ENCODE measurements around the gene SEMA3E.

Gene SEMA3E

DNA sequence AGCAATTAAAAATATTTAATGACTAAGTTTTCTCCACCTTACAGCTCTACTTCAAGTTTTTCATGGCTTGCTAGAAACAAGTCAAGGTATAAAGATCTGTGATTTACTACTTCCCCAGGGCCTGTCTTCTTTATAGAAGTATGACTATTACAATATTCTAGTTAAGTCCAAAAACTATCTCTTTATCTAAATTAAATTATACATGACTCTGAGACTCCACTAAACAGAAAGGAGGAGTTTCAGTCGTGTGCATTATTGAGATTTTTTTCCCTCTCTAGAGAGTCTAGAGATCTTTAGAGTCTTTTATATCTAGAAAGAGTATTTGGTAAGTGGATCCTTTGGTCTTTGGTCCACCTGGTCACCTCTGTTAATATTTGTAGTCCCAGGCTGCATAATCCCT is 100.7 kb downstream of the SEMA3E start:
- Histone ChIP-seq H3K18ac (ENCODE audit: low read length) (no peak overlapping the region), H3K79me2 (ENCODE audit: control insufficient read depth, insufficient read depth, low read length, poor library complexity) (no peaks in the 10 kb centered on the region), H3K79me1 (ENCODE audit: low read length) (no peaks in the 10 kb centered on the region), H3K4me2 (ENCODE audit: low read length) (no peak overlapping the region), H3K4me3 (ENCODE audit: low read depth, low read length) (no peak overlapping the region), H4K8ac (ENCODE audit: low read depth, low read length) (no peak overlapping the region), H4K12ac (ENCODE audit: low read depth, low read length) (no peak overlapping the region), H3K36me3 (ENCODE audit: control insufficient read depth in 1 of 2, insufficient read depth in 2 of 2, low read length in 2 of 2) (no peaks in the 10 kb centered on the region), H3K9ac (ENCODE audit: low read length) (no peak overlapping the region), H3K14ac (ENCODE audit: low read length) (no peak overlapping the region), H3K9me3 (ENCODE audit: insufficient read depth, low read depth, low read length) (no peaks in the 10 kb centered on the region), H2AK5ac (ENCODE audit: low read length) (no peak overlapping the region), H3K27ac (ENCODE audit: low read depth, low read length) (no peak overlapping the region), H4K91ac (ENCODE audit: low read depth, low read length) (no peak overlapping the region), H3K23ac (ENCODE audit: low read length) (no peak overlapping the region), H3K4ac (ENCODE audit: low read depth, low read length) (no peak overlapping the region), H2BK12ac (ENCODE audit: low read length) (no peak overlapping the region), H2AFZ (ENCODE audit: insufficient read depth, low read length, poor library complexity) (no peak overlapping the region), H2BK5ac (ENCODE audit: low read depth, low read length, poor library complexity) (no peak overlapping the region), H2BK120ac (ENCODE audit: insufficient read depth, low read length, poor library complexity) (no peak overlapping the region), H3K27me3 (ENCODE audit: insufficient read depth, low read length) (no peaks in the 10 kb centered on the region), H3K4me1 (ENCODE audit: control insufficient read depth in 1 of 2, insufficient read depth in 2 of 2, low read length in 2 of 2) (no peaks in the 10 kb centered on the region)
- WGBS (ENCODE audit: extremely low coverage, insufficient coverage, insufficient read length), result no CpG with 5 or more reads among the region's 1 CpG
- no peak for DNase-seq

DNA sequence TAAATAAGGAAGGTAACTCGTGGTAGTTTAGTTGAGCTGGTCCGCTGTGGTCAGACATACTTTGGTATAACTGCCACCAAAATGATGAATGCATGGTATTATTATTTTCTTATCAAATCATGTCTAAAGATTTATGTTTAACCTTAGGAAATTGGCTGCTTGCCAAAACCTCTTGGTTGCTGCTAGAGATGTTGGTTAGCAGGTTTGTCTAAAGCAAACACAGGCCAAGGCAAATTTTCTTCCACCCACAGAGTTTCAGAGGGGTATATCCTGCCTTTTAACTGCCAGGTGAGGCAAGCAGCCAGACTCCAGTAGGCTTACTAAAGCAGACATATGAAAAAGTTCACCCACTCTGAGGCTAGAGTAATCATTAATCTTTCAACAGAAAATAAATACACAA is 101.4 kb downstream of the SEMA3E start:
- Histone ChIP-seq H3K79me1 (ENCODE audit: low read length) (no peaks in the 10 kb centered on the region), H3K4me2 (ENCODE audit: low read length) (no peak overlapping the region), H3K9ac (ENCODE audit: low read length) (no peak overlapping the region), H3K4ac (ENCODE audit: low read depth, low read length) (no peak overlapping the region), H3K9me3 (ENCODE audit: insufficient read depth, low read depth, low read length) (no peaks in the 10 kb centered on the region), H4K8ac (ENCODE audit: low read depth, low read length) (no peak overlapping the region), H3K27me3 (ENCODE audit: insufficient read depth, low read length) (no peaks in the 10 kb centered on the region), H4K12ac (ENCODE audit: low read depth, low read length) (no peak overlapping the region), H3K4me3 (ENCODE audit: low read depth, low read length) (no peak overlapping the region), H3K18ac (ENCODE audit: low read length) (no peak overlapping the region), H3K79me2 (ENCODE audit: control insufficient read depth, insufficient read depth, low read length, poor library complexity) (no peaks in the 10 kb centered on the region), H2BK12ac (ENCODE audit: low read length) (no peak overlapping the region), H3K27ac (ENCODE audit: low read depth, low read length) (no peak overlapping the region), H3K36me3 (ENCODE audit: control insufficient read depth in 1 of 2, insufficient read depth in 2 of 2, low read length in 2 of 2) (no peaks in the 10 kb centered on the region), H4K91ac (ENCODE audit: low read depth, low read length) (no peak overlapping the region), H3K4me1 (ENCODE audit: control insufficient read depth in 1 of 2, insufficient read depth in 2 of 2, low read length in 2 of 2) (no peaks in the 10 kb centered on the region), H2BK120ac (ENCODE audit: insufficient read depth, low read length, poor library complexity) (no peak overlapping the region), H3K14ac (ENCODE audit: low read length) (no peak overlapping the region), H2BK5ac (ENCODE audit: low read depth, low read length, poor library complexity) (no peak overlapping the region), H2AFZ (ENCODE audit: insufficient read depth, low read length, poor library complexity) (no peak overlapping the region), H3K23ac (ENCODE audit: low read length) (no peak overlapping the region), H2AK5ac (ENCODE audit: low read length) (no peak overlapping the region)
- DNase-seq, result no peak
- no CpG with 5 or more reads among the region's 2 CpGs for WGBS (ENCODE audit: extremely low coverage, insufficient coverage, insufficient read length)

DNA sequence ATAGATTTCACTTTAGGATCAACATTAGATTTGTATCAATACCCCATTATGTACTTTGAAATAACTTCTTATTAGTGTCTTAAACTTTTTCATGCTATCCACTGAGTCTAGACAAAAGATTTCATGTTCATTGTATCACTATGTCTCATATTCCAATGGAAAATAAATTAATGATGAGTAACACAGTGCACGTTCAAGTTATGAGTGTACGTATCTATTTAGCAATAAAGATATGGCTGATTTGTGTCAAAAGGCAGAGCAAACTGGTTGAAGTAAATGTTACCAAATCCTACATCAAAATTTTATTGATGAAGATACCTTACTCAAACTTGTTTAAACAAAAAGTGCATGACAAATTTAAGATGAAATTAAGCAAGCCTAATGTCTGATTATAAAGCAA is 102.4 kb downstream of the SEMA3E start:
- Histone ChIP-seq H3K4me3 (ENCODE audit: low read depth, low read length) (no peak overlapping the region), H4K8ac (ENCODE audit: low read depth, low read length) (no peak overlapping the region), H3K4ac (ENCODE audit: low read depth, low read length) (no peak overlapping the region), H2BK120ac (ENCODE audit: insufficient read depth, low read length, poor library complexity) (no peak overlapping the region), H3K9me3 (ENCODE audit: insufficient read depth, low read depth, low read length) (no peaks in the 10 kb centered on the region), H2BK12ac (ENCODE audit: low read length) (no peak overlapping the region), H3K23ac (ENCODE audit: low read length) (no peak overlapping the region), H3K79me1 (ENCODE audit: low read length) (no peaks in the 10 kb centered on the region), H3K27ac (ENCODE audit: low read depth, low read length) (no peak overlapping the region), H2AFZ (ENCODE audit: insufficient read depth, low read length, poor library complexity) (no peak overlapping the region), H3K4me1 (ENCODE audit: control insufficient read depth in 1 of 2, insufficient read depth in 2 of 2, low read length in 2 of 2) (no peaks in the 10 kb centered on the region), H3K36me3 (ENCODE audit: control insufficient read depth in 1 of 2, insufficient read depth in 2 of 2, low read length in 2 of 2) (no peaks in the 10 kb centered on the region), H2BK5ac (ENCODE audit: low read depth, low read length, poor library complexity) (no peak overlapping the region), H2AK5ac (ENCODE audit: low read length) (no peak overlapping the region), H3K9ac (ENCODE audit: low read length) (no peak overlapping the region), H3K27me3 (ENCODE audit: insufficient read depth, low read length) (no peaks in the 10 kb centered on the region), H3K14ac (ENCODE audit: low read length) (no peak overlapping the region), H4K12ac (ENCODE audit: low read depth, low read length) (no peak overlapping the region), H4K91ac (ENCODE audit: low read depth, low read length) (no peak overlapping the region), H3K18ac (ENCODE audit: low read length) (no peak overlapping the region), H3K79me2 (ENCODE audit: control insufficient read depth, insufficient read depth, low read length, poor library complexity) (no peaks in the 10 kb centered on the region), H3K4me2 (ENCODE audit: low read length) (no peak overlapping the region)
- WGBS (ENCODE audit: extremely low coverage, insufficient coverage, insufficient read length), result no CpG with 5 or more reads among the region's 2 CpGs
- DNase-seq, result peak in 1 of 2 donors; percentile 48

DNA sequence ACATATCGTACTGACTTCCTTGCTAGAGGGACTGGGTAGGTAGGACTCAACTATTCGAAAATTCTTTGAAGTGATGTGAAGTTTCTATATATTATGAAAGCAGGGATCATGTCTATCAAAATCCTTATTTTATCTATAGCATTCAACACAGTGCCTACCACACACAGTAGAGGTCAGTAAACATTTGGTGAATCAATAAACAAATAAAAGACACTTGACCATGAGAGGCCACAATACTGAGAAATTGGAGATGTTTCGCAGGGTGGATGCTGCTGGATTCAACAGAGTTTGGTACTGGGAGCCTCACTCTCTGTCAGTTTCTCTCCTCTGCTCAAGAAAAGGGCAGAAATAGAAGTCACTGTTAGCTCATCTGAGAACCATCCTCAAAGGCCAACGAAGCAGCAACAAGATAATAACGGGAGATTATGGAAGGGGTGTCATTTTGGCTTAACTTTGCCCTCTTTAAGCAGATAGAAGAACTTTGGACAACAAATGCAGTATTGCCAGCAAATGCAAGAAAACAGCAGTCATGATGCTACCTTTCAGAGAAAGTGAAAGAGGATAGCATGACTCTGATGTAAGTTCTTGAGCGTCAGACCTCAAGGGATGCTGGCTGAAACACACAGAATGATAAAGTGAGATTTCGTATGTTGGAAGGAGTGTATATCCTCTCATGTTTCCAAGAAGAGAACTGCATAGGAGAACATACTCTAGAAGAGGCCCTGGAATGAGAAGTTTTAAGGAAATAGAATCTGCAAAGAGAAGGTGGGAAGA is 107.6 kb downstream of the SEMA3E start:
- Histone ChIP-seq H3K4ac (ENCODE audit: low read depth, low read length) (no peak overlapping the region), H3K23ac (ENCODE audit: low read length) (no peak overlapping the region), H3K4me2 (ENCODE audit: low read length) (no peak overlapping the region), H2BK5ac (ENCODE audit: low read depth, low read length, poor library complexity) (no peak overlapping the region), H4K12ac (ENCODE audit: low read depth, low read length) (no peak overlapping the region), H3K14ac (ENCODE audit: low read length) (no peak overlapping the region), H3K36me3 (ENCODE audit: control insufficient read depth in 1 of 2, insufficient read depth in 2 of 2, low read length in 2 of 2) (no peaks in the 10 kb centered on the region), H2AFZ (ENCODE audit: insufficient read depth, low read length, poor library complexity) (no peak overlapping the region), H3K18ac (ENCODE audit: low read length) (no peak overlapping the region), H3K79me1 (ENCODE audit: low read length) (no peaks in the 10 kb centered on the region), H3K9me3 (ENCODE audit: insufficient read depth, low read depth, low read length) (no peaks in the 10 kb centered on the region), H3K27ac (ENCODE audit: low read depth, low read length) (no peak overlapping the region), H3K4me3 (ENCODE audit: low read depth, low read length) (no peak overlapping the region), H4K91ac (ENCODE audit: low read depth, low read length) (no peak overlapping the region), H3K9ac (ENCODE audit: low read length) (no peak overlapping the region), H2BK12ac (ENCODE audit: low read length) (no peak overlapping the region), H3K4me1 (ENCODE audit: control insufficient read depth in 1 of 2, insufficient read depth in 2 of 2, low read length in 2 of 2) (no peaks in the 10 kb centered on the region), H2BK120ac (ENCODE audit: insufficient read depth, low read length, poor library complexity) (no peak overlapping the region), H3K79me2 (ENCODE audit: control insufficient read depth, insufficient read depth, low read length, poor library complexity) (no peaks in the 10 kb centered on the region), H3K27me3 (ENCODE audit: insufficient read depth, low read length) (no peaks in the 10 kb centered on the region), H4K8ac (ENCODE audit: low read depth, low read length) (no peak overlapping the region), H2AK5ac (ENCODE audit: low read length) (no peak overlapping the region)
- WGBS (ENCODE audit: extremely low coverage, insufficient coverage, insufficient read length), result no CpG with 5 or more reads among the region's 7 CpGs
- no peak for DNase-seq

All from trophoblast cell (in vitro differentiated cells and primary cell).